ENCODE data around the gene MGST1. TPM values are rescaled to one million over a fixed set of nuclear protein-coding genes. Genes with fewer than 3 reads are reported as not detected.

The MGST1 gene
- total RNA-seq, 1 donor from 2014 or later: 49.4 TPM

DNA sequence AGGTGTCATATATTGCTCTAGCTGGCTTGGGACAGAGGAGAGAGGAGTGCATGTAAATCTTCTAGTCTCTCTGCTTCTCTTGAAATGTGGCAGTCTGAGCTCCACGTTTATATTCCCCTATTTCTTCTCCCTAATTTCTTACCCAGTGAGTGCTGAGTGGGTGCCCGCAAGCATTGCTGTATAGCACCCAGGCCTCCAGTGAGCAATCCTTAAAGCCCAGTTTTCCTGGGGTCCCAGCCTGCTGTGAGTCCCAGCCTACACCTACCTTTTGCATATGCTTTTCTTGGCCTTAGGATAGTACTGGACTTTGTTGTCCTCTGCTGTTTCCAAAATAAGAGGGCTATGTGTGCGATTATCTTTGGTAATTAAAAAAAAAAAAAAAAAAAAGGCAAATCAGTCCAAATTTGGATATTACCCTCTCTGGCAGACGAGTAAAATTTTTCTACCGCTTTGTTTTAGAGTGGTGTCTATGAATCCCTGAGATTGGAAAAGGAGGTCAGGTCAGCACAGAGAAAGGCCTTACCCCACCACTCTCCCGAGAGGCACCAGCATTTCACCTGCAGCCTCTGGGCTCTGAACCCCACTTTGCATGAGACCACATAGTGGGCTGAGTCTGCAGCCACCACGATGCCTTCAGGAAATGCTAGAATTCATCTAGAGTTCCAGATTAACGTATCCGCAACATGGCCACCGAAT, 1.1 kb downstream of the MGST1 start:
- no peak for DNase-seq (ENCODE audit: low read depth)
- TF ChIP-seq, protein P1, sequence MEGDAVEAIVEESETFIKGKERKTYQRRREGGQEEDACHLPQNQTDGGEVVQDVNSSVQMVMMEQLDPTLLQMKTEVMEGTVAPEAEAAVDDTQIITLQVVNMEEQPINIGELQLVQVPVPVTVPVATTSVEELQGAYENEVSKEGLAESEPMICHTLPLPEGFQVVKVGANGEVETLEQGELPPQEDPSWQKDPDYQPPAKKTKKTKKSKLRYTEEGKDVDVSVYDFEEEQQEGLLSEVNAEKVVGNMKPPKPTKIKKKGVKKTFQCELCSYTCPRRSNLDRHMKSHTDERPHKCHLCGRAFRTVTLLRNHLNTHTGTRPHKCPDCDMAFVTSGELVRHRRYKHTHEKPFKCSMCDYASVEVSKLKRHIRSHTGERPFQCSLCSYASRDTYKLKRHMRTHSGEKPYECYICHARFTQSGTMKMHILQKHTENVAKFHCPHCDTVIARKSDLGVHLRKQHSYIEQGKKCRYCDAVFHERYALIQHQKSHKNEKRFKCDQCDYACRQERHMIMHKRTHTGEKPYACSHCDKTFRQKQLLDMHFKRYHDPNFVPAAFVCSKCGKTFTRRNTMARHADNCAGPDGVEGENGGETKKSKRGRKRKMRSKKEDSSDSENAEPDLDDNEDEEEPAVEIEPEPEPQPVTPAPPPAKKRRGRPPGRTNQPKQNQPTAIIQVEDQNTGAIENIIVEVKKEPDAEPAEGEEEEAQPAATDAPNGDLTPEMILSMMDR (conservative IDR thresholded peaks at IDR 0.05; ENCODE audit: low read depth, low read length): no peak
- H3K4me3 ChIP-seq (ENCODE audit: low read depth, low read length): peak overlapping the region; percentile 72

DNA sequence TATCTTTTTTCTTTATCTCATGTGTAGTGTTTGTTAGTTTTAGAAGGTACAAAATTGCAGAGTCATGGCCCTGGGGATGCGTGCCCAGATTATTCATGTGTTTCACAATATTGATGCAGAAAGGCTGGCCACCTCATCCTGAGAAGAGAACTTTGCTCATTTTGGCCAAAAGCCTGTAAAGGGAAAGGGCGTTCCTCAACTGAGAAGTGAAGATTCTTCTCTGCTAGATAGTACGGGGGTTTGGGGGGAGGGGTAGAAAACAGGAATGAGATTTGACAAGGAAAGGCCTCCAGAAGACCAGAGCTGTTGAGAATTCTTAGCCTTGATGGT, 1.7 kb downstream of the MGST1 start:
- DNase-seq (ENCODE audit: low read depth): no peak
- TF ChIP-seq, protein P1 (conservative IDR thresholded peaks at IDR 0.05; ENCODE audit: low read depth, low read length): no peak
- peak overlapping the region; percentile 72 for H3K4me3 ChIP-seq (ENCODE audit: low read depth, low read length)

DNA sequence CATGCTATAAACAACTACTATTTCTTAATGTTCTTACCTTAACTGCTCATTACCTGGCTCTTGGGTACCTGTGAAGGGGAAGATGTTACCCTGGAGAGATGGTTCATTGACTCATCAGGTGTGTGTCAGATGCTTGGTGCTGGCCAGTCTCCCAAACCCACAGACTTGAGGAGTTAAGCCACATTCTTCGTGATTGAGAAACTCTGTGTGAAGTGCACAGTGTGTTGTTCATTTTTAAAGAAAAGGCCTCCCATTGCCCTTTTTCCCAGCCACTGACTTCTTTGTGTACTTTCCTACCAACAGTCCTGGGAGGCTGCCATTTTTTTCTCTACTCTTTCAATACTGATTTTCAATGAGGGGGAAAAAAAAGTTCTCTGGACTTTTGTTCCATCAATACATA, 3.2 kb downstream of the MGST1 start:
- TF ChIP-seq, protein P1 (conservative IDR thresholded peaks at IDR 0.05; ENCODE audit: low read depth, low read length): no peak
- H3K4me3 ChIP-seq (ENCODE audit: low read depth, low read length): peak overlapping the region; percentile 18
- DNase-seq (ENCODE audit: low read depth): peak; percentile 86

DNA sequence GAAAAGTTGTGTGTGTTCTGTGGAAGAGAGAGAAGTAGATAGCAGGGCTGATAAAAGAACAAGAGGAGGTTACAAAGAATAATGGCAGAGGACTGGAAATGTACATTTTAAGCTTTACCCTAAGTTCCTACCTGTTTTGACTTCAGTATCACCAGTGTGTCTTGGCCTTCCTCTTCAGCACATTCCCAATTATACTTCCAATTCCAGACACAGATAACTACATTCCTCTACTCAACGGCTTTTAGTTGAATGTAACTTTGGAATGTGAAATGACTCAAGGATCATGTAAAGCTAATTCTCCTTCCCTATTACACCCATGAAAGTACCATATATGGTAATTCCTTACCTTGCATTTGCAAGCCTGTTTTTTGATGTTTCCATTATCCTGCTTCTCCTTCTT, 5.0 kb downstream of the MGST1 start:
- H3K4me3 ChIP-seq (ENCODE audit: low read depth, low read length): no peak overlapping the region
- TF ChIP-seq, protein P1 (conservative IDR thresholded peaks at IDR 0.05; ENCODE audit: low read depth, low read length): no peak
- DNase-seq (ENCODE audit: low read depth): no peak

DNA sequence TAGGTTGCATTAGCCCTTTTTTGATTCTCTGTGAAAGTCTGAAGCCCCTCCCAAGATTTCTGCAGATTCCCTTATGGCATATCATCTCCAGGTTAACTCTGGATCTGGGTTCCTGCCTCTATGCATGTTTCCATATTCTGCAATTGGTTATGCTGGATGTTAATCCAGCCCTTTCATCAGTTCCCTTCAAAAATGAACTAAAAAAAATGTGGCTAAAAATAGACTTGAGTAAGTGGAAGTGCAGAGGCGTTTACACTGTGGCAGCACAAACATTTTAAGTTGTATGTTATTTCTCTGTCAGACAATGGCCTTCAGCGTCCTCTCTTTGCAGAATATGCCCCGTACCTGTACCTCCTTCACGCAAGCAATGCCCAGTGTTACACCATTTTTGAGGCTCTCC, 11.4 kb downstream of the MGST1 start:
- no peak overlapping the region for H3K4me3 ChIP-seq (ENCODE audit: low read depth, low read length)
- TF ChIP-seq, protein P1 (conservative IDR thresholded peaks at IDR 0.05; ENCODE audit: low read depth, low read length): no peak
- DNase-seq (ENCODE audit: low read depth): no peak

DNA sequence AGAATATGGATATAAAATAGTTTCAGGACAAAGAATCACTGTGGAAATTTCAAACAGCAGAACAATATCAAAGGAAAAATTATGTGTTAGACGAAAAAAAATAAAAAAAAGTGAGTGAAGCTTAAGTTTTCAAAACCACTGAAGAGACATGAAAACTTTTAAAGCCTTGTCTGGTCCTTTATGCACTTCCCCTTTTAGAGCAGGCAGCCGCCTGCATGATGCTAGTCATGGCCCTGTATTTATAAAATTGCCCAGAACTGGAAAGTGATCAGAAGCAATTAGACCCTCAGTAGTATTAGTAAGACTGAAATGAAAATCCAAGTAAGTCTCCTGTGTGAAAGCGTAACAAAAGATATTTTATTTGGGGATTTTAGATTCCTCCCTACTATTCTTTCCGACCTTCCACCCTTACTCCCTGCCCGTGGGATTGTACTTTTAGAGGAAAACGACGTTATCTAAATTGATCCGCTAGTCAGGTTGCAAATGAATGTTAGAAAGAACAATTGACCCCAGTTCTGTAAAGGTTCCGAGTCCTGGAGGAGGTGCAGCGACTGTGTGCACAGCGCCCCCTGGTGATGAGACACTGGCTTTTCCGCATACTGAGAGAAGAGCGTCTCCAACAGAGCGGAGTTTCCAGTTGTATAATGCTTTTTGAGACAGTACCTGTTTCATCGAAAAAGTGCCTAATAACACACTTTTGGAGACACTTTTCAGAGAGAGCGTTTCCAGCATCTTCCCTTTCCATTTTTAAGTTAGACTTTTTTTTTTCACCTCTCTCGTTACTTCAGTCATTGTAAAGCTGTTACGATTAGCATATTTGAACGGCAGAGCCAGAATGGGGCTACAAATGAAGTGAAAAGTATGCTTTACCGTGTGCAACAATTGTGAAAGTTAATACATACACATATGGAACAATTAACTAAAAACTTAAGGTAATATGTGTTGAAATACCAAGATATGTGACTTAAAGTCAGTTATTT, 12.4 kb downstream of the MGST1 start:
- DNase-seq (ENCODE audit: low read depth): no peak
- TF ChIP-seq, protein P1 (conservative IDR thresholded peaks at IDR 0.05; ENCODE audit: low read depth, low read length): peak; percentile 95

More for the DNA sequence above, 12.4 kb downstream of the MGST1 start:
- H3K4me3 ChIP-seq (ENCODE audit: low read depth, low read length): no peak overlapping the region

All from epithelial cell of proximal tubule (primary cell).